Activated T-cell treated with anti-CD3 and anti-CD28 coated beads for 4 hours (primary cell): Measurements from ENCODE around the gene LUZP2.
"Not testable (repeated sequence)": the region's sequence is repeated elsewhere in the genome, so short reads cannot be mapped to it uniquely, and the experiment has no call there.

Experiments used
- DNase-seq: peaks from one replicate; pipeline ENCODE4 v3.0.0-alpha.2; 2020

Gene LUZP2

GRCh38 chr11:24932110-24933000 lies 435.5 kb downstream of the LUZP2 start:
- no peak for DNase-seq

GRCh38 chr11:24934733-24935439 lies 438.0 kb downstream of the LUZP2 start:
- no peak for DNase-seq

GRCh38 chr11:24944891-24945290 lies 448.0 kb downstream of the LUZP2 start:
- no peak for DNase-seq

DNA sequence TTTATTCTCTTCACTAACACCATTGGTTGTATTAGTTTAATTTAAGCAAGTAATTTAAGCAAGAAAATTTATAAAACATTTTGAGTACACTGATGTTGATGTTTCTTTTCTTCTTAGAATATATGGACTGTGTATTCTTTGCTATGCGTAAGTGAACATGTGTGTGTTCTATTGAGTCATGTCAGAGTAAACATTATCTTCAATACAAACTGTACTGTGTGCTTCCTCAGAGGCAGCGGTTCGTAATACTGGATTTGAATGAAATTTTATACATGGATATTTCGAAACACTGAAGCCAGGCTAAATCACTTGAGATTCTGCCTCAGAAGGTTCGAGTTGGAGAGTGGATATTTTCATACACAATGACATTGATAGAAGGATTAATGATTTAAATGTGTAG lies 452.6 kb downstream of the LUZP2 start:
- DNase-seq = no peak

DNA sequence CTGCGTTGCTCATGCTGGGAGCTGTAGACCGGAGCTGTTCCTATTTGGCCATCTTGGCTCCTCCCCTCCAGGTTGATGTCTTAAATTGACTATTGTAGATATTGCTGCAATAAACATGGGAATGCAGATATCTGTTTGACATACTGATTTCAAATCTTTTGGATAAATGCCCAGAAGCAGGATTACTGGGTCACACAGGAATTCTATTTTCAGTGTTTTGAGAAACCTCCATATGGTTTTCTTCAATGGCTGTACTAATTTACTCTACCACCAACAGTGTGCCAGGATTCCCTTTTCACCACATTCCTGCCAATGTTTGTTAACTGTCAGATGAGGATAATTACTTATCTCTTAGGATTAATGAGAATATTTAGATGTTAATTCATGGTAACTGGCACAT lies 467.0 kb downstream of the LUZP2 start:
- no peak for DNase-seq

DNA sequence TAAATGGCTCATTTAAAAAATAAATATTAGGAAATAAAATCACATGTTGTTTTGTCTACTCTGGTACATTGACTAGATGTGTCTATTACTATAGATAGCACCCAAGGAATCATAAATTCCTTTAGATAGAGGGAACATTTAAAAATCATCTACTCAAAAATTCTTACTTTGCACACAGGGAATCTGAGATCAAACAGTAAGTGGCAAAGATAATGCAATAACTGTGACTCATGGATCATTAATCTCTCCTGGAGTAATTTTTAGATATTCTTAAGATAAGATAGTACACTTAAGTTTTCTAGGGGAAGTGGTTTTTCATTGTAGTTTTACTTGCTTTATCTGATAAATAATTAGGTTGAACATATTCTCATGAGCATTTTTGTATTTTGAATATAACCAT lies 468.9 kb downstream of the LUZP2 start:
- no peak for DNase-seq

DNA sequence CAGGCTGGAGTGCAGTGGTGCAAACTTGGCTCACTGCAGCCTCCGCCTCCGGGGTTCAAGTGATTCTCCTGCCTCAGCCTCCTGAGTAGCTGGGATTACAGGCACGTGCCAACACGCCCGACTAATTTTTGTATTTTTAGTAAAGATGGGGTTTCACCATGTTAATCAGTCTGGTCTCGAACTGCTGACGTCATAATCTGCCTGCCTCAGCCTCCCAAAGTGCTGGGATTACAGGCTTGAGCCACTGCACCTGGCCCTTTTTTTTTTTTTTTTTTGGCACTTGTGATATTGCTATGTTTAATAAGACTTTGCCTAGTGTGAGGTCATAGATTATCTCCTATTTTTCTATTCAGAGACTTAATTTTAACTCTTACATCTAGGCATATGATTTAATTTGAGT lies 497.1 kb downstream of the LUZP2 start:
- DNase-seq = not testable (repeated sequence)

- DNase-seq = not testable (repeated sequence)
Observed at GRCh38 chr11:24999929-25000328, 503.1 kb downstream of the LUZP2 start.

- no peak for DNase-seq
Observed at GRCh38 chr11:25037431-25037830, 540.6 kb downstream of the LUZP2 start.

GRCh38 chr11:25038131-25038530 lies 541.3 kb downstream of the LUZP2 start:
- no peak for DNase-seq

DNA sequence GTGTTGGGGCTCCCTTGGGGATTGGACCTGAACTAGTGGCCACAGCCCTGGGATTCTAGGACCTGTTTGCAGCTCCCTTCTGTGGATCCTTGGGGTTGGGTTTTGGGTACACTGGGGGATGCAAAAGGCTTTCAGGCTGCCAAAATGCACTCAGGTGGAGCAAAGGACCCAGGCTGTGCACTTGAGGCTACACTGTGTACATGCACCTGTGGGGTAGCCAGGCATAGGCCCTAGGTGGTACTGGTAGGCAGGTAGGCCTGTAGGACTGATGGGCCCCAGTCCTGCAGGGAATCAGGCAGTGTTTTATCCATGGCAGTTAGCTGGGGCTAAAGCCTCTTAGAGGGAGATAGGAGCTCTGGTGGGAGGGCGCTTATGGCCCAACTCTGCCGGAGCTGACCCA lies 542.3 kb downstream of the LUZP2 start:
- DNase-seq = no peak

DNA sequence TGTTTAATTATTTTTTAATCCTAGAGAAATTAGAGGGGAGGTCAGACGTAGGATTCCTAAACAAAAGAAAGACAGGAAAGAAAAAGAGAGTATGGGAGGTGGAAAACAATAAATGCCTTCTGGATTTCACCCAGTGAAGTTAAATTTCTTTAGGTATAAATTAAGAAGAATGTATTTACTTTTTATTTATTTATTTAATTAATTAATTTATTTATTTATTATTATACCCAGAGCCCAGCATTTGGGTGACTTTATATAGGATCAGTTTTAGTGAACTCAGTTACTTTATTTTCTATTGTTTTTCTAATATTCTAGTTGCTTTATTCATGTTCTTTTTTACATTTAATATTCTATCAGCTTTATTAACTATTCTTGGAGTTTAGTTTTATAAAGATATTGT lies 551.8 kb downstream of the LUZP2 start:
- no peak for DNase-seq

DNA sequence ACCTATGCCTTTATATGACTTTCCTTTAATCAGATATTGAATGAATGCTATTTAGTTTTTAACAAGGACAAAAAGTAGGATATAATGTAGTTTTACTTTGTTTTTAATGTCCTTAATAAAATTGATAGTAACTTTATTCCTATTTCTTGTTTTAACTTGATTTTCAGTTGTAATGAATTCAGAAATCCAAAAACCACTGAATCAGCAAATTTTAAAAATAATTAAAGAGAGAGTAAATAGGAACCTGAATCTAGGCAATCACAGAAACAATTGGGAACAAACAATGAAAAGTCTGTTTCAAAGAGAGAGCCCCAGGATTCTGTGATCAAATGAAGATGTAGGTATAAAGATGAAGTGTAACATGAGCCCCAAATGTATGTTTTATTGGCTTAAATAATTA lies 556.0 kb downstream of the LUZP2 start:
- no peak for DNase-seq

DNA sequence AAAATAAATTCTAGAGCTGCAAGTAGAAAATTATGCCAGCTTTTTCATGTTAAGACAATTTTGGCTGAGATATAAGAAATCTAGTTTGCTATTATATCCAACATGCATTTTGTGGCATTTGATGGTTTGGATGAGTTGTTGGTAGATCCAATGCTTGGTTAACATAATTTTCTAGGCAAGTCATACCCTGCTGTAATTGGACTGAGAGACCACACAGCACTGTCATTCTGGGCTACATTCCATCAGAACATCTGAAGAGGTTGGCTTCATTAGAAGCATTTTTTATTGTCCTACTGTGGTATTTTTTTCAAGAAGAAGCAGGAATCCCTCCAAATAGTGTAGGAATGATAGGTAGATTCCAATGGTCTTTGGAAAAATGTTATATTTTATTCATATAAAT lies 561.0 kb downstream of the LUZP2 start:
- no peak for DNase-seq

GRCh38 chr11:25065746-25066145 lies 568.9 kb downstream of the LUZP2 start:
- no peak for DNase-seq

DNA sequence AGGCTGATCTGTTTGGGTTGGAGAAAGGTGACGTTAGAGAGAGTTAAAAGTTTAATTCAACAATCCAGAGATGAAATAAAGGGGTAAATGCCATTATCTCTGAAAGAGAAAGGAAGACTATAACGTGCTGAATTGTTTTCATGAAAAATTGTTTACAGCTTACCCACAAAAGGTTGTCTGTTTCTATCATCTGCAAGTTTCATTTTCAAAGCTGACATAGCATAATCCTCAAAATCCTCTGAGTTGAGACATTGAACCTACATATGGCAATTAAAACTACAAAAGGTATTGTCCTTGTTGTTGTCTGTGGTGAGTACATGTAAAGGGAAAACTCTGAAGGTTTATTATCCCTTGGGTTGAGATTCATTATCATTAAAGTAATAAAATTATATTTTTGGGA lies 569.9 kb downstream of the LUZP2 start:
- no peak for DNase-seq

DNA sequence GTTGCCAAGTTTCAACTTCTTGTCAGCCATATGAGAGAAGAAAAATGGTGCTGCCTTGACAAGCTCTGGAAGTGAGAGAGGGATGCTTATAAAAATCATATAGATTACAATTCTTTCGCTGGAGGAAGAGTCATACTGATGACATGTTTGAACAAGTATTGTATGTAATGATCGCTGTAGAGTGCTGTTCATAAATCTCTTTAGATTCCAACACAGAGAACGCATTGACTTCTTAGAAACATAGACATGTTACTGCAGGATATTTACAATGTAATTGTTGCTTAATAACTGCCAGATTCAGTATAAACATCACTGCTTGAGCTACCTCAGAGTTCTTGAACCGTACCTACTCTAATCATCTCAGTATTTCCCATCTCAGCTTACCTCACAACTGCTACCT lies 571.6 kb downstream of the LUZP2 start:
- no peak for DNase-seq

GRCh38 chr11:25094085-25094802 lies 597.4 kb downstream of the LUZP2 start:
- DNase-seq = no peak

DNA sequence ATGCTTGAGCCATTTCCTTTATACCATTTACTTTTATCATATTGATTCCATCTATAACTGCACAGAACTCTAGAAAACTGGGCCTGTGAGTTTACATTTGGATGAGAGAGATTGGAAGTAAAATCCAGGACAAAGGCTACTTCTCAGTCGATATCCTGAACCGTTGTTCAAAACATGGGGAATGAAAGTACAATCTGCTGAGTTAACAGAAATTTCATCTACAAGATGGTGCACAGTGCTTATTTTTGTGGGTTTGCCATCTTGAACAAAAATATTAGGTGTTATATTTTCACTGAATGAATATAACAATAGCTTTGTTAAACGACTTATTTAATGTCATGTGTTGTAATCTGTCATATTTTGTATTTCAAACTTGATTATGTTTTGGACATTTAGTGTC lies 622.6 kb downstream of the LUZP2 start:
- no peak for DNase-seq
